Measurements from ENCODE around the gene SEMA6A.

SEMA6A gene

GRCh38 chr5:116494784-116495450, 79.7 kb downstream of the SEMA6A start:
- no peak for DNase-seq (ENCODE audit: low read depth in 2 of 2)

GRCh38 chr5:116492776-116493175, 81.8 kb downstream of the SEMA6A start:
- no peak for DNase-seq (ENCODE audit: low read depth in 2 of 2)

- no peak for DNase-seq (ENCODE audit: low read depth in 2 of 2)
Observed at GRCh38 chr5:116492016-116492623, 82.5 kb downstream of the SEMA6A start.

GRCh38 chr5:116488356-116489041, 86.1 kb downstream of the SEMA6A start:
- no peak for DNase-seq (ENCODE audit: low read depth in 2 of 2)

- DNase-seq (ENCODE audit: low read depth in 2 of 2): no peak
Observed at GRCh38 chr5:116487045-116487444, 87.6 kb downstream of the SEMA6A start.

GRCh38 chr5:116486588-116486987, 88.0 kb downstream of the SEMA6A start:
- DNase-seq (ENCODE audit: low read depth in 2 of 2): no peak

- DNase-seq (ENCODE audit: low read depth in 2 of 2): no peak
Observed at GRCh38 chr5:116484645-116485044, 90.0 kb downstream of the SEMA6A start.

- no peak for DNase-seq (ENCODE audit: low read depth in 2 of 2)
Observed at GRCh38 chr5:116482394-116482793, 92.2 kb downstream of the SEMA6A start.

- no peak for DNase-seq (ENCODE audit: low read depth in 2 of 2)
Observed at GRCh38 chr5:116480894-116481510, 93.6 kb downstream of the SEMA6A start.

- DNase-seq (ENCODE audit: low read depth in 2 of 2): no peak
Observed at GRCh38 chr5:116479776-116480675, 94.6 kb downstream of the SEMA6A start.

- no peak for DNase-seq (ENCODE audit: low read depth in 2 of 2)
Observed at GRCh38 chr5:116478491-116478890, 96.1 kb downstream of the SEMA6A start.

- no peak for DNase-seq (ENCODE audit: low read depth in 2 of 2)
Observed at GRCh38 chr5:116476897-116477537, 97.6 kb downstream of the SEMA6A start.

GRCh38 chr5:116475338-116475737, 99.3 kb downstream of the SEMA6A start:
- DNase-seq (ENCODE audit: low read depth in 2 of 2): no peak

GRCh38 chr5:116473706-116474105, 100.9 kb downstream of the SEMA6A start:
- no peak for DNase-seq (ENCODE audit: low read depth in 2 of 2)

- no peak for DNase-seq (ENCODE audit: low read depth in 2 of 2)
Observed at GRCh38 chr5:116472274-116472673, 102.3 kb downstream of the SEMA6A start.

- DNase-seq (ENCODE audit: low read depth in 2 of 2): no peak
Observed at GRCh38 chr5:116469631-116470030, 105.0 kb downstream of the SEMA6A start.

GRCh38 chr5:116468583-116468982, 106.0 kb downstream of the SEMA6A start:
- no peak for DNase-seq (ENCODE audit: low read depth in 2 of 2)

- no peak for DNase-seq (ENCODE audit: low read depth in 2 of 2)
Observed at GRCh38 chr5:116467465-116467843, 107.2 kb downstream of the SEMA6A start.

- no peak for DNase-seq (ENCODE audit: low read depth in 2 of 2)
Observed at GRCh38 chr5:116466727-116467464, 107.7 kb downstream of the SEMA6A start.

- DNase-seq (ENCODE audit: low read depth in 2 of 2): no peak
Observed at GRCh38 chr5:116465411-116465810, 109.2 kb downstream of the SEMA6A start.

Data from stimulated activated CD8-positive, alpha-beta memory T cell treated with anti-CD3 and anti-CD28 coated beads, Interleukin-2, amount 100 ng/mL, for 48 hours (primary cell).